NCI-H69 (cell line): ENCODE data around the gene PHPT1.
A peak's percentile ranks its signal among the peaks of the same experiment; 100 is the strongest.
"Not testable (repeated sequence)": the region's sequence is repeated elsewhere in the genome, so short reads cannot be mapped to it uniquely, and the experiment has no call there.

Source experiments
- DNase-seq: peaks from one replicate; lab custom pipeline; 2025; lab: John Stamatoyannopoulos, UW

The PHPT1 gene

GRCh38 chr9:136837146-136837855 lies 11.9 kb upstream of the PHPT1 start:
- DNase-seq = no peak

- not testable (repeated sequence) for DNase-seq
Measured at GRCh38 chr9:136837856-136838277, 11.3 kb upstream of the PHPT1 start.

GRCh38 chr9:136838314-136839228 lies 10.6 kb upstream of the PHPT1 start:
- peak; percentile 39 for DNase-seq

DNA sequence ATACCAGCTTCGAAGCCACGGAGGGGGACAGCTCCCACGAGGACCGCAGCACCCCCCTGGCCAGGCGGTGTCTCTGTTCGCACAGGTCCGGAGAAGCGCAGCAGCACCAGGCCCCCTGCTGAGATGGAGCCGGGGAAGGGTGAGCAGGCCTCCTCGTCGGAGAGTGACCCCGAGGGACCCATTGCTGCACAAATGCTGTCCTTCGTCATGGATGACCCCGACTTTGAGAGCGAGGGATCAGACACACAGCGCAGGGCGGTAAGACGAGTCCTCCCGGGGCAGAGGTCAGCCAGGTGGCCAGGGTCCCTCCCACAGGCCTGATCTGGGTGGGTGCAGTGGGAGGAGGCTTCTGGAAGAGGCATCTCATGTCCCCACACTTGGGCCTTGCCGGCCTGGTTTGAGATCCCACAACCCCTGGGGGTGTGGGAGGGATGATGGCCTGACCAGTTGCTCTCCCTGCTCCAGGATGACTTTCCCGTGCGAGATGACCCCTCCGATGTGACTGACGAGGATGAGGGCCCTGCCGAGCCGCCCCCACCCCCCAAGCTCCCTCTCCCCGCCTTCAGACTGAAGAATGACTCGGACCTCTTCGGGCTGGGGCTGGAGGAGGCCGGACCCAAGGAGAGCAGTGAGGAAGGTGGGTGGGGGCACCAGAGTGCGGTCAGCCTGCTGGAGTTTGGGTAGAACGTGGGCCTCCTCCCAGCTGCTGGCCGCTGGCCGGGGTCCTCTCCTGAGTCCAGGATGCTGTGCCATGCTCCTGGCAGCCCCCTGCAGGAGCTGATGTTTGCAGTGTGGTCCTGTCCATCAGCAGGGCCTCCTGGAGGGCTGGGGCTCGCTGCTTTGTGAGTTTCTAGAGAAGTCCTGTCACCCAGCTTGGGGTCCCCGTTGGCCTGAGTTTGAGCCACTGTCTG lies 9.7 kb upstream of the PHPT1 start:
- DNase-seq = no peak

DNA sequence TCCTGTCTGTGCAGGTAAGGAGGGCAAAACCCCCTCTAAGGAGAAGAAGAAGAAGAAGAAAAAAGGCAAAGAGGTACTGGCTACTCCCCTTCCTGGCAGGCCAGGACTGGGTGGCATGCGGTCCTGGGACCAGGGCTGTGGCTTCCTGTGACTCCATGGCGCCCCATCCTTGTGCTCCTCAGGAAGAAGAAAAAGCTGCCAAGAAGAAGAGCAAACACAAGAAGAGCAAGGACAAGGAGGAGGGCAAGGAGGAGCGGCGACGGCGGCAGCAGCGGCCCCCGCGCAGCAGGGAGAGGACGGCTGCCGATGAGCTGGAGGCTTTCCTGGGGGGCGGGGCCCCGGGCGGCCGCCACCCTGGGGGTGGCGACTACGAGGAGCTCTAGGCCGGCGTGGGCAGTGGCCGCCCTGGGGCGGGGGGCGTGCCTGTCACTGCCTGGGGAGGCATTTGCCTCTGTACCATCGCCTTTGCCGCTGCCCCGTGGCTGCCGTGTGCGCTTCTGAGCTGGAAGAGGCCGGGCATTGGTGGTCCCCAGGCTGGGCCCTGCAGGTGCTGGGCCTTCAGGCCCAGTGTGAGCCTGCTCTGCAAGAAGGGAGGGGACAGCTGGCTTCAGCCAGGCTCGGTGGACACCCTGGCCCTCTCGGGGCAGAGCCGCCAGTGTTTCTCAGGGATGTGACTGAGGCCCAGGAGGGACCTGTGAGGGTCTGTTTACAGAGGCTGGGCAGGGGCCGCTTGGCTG lies 8.9 kb upstream of the PHPT1 start:
- peak; percentile 49 for DNase-seq

DNA sequence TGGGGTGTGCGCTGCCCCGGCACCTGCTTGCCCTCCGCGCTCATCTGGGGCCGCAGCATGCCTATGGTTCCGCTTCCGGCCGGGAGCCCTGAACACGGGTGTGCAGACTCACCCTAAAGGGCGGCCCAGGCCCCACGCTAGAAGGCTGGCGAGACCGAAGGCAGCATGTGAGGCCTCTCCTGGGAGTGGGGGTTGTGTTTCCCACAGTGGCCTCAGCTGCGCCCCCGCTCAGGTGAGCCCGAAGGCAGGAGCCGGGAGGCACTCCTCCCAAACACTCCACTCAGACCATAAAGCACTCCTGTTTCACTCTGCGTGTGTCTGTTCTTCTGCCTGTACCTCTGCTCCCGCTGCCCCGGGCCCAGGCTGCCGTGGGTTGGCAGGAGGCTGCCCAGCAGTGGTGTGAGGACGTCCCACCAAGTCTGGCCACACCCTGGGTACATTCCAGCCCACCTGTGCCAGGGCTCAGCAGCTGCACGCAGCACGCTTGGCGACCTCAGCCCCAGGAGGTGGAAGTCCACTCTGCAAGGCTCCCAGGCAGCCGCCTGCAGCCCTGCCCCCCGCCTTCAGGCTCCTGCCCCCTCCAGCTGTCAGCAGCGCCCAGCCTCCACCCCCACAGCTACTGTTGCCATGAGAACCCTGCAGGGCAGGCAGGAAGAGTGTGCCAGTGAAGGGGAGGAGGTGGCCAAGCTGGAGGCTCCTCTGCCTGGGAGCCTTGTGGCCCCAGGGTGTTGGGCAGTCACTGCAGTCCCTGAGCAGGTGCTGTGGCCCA lies 8.1 kb upstream of the PHPT1 start:
- peak; percentile 98 for DNase-seq

DNA sequence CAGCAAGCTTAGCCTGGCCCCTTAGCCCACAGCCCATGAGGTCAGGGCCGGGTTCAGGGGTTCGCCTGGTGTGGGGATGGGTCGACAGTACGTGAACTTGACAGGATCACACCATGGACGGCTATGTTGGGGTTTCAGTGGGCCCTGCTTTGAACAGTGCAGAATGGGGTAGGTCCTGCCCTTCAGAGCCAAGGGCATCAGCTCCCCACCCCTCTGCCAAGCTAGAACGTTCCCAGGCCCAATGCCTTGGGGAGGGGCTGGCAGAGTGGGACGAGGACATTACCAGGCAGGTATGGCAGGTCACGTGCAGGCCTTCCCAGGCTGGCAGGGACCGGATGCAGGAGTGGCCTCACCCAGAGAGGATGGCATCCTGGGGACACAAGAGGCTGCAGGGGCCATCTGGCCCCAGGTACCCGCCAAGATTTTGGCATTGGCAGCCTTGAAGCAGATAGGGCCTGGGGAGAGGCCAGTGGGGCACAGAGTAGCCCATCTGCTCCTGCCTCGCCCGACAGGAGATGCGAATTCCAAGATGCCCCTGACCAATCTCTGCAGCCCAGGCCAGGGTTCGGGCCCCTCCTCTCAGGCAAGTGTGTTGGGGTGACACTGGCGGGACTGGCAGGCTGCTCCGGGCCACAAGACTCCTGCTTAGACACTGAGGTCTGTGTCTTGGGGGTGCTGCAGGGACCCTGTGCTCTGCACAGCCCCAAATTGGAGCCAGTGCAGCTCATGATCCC lies 7.4 kb upstream of the PHPT1 start:
- DNase-seq = peak; percentile 87

DNA sequence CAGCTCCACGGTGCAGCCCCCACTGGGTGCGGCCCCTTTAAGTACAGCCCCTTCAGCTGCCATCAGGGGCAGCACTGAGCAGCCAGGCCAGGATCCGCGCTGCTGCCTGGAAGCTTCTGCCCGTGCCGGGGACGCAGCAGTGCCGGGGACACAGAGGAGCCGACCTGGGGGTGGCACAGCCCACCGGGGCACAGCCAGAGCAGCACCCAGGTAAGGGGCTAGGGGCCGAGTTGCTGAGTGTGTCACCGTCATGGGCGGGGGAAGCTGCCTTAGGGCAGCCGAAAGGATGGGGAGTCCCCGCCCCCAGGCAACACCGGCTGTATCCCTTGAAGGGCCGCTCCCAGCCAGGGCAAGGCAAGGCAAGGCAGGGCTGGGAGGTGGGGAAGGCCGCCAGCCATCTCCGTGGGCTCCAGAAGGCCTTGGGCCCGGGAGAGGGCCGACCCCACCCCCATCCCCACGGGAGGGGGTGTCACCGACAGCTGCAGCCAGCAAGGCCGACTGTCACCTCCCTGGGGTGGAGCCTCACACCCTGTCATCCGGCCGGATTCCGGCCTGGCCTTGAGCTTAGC lies 6.7 kb upstream of the PHPT1 start, which contains the start of gene AJM1:
AJM1 (plus strand) TSS at position 99 of the 569 bp plus-strand sequence. CDS start 1,937 bp downstream, outside the sequence.
- peak; percentile 86 for DNase-seq

- DNase-seq = peak; percentile 45
Measured at GRCh38 chr9:136843159-136843800, 5.9 kb upstream of the PHPT1 start.

DNA sequence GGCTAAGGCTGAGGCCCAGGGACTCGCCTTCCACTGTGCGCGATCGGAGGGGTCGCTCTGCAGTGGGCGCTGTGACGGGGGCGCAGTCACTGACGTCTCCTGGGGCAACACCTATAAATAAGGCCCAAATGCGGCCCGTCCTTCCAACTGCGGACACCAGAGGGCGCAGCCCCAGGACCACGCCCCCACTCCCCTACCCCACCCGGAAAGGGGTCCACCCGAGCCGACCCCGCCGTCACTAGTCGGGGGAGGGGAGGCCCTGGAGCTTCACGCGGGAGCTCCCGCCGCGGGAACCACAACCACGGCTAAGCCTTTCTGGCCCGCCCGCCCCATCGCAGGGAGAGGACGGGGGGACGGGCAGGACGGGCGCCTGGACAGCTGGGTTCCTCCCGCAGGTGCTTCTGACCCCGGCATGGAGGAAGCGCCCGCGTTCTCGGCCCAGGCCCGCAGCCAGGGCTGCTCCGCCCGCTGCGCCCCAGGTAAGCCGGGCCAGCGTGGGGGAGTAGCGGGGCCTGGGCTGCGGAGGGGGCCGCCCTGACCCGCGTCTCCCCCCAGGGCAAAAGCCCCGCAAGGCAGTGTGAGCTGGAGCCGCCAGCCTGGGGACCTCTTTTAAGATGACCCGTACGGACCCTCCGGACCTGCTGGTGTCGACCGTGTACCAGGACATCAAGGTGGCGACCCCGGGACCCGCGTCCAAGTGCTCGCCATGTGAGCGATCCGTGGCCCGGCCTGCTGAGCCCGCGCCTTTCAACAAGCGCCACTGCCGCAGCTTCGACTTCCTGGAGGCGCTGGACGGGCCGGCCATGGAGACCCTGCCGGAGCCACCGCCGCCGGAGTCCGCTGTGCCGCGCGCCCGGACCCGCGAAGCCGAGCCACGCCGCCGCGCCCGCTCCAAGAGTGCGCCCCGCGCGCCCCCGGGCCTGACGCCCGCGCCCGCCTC lies 5.1 kb upstream of the PHPT1 start:
- DNase-seq = peak; percentile 40

DNA sequence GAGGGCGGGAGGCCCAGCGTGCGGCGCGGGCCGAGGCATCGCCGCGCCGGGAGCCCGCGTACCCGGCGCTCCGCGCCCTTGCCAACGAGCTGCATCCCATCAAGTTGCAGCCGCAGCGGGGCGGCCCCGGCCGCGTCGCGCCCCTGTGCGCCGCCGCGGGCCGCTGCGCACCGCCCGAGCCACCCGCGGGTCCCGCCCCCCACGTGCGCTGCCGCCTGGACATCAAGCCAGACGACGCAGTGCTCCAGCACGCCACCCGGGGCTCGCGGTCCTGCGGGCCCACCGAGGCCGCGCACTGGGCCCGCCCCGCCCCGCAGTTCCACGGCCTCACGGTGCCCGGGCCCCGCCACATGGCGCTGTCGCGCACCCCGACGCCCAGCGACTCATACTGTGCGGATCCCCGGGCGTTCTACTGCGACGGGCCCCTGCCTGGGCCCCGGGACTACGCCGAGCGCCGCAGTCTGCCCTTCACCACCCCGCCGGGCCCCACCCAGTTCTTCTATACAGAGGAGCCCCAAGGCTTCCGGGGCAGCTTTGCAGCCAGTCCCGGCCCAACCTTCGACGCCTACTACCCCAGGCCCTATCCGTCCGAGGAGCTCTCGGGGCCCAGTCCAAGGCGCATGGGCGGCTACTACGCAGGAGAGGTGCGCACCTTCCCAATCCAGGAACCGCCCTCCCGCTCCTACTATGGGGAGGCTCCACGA lies 4.3 kb upstream of the PHPT1 start:
- DNase-seq = no peak

- DNase-seq = no peak
Measured at GRCh38 chr9:136845465-136846260, 3.5 kb upstream of the PHPT1 start.

DNA sequence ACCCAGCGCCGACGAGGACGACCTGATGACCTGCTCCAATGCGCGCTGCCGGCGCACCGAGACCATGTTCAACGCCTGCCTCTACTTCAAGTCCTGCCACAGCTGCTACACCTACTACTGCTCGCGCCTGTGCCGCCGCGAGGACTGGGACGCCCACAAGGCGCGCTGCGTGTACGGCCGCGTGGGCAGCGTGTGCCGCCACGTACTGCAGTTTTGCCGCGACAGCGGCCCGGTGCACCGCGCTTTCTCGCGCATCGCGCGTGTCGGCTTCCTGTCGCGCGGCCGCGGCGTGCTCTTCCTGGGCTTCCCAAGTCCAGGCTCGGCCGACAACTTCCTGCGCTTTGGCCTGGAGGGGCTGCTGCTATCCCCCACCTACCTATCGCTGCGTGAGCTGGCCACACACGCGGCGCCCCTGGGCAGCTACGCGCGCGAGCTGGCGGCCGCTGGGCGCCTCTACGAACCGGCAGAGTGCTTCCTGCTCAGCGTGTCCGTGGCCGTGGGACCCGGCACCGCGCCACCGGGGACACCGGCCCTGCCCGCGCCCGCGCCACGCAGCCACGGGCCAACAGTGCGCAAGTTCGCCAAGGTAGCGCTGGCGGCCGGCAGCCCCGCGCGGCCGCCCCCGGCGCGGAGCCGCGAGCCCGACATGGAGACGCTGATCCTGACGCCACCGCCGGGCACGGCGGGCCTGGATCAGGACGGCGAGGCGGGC lies 2.7 kb upstream of the PHPT1 start:
- no peak for DNase-seq

DNA sequence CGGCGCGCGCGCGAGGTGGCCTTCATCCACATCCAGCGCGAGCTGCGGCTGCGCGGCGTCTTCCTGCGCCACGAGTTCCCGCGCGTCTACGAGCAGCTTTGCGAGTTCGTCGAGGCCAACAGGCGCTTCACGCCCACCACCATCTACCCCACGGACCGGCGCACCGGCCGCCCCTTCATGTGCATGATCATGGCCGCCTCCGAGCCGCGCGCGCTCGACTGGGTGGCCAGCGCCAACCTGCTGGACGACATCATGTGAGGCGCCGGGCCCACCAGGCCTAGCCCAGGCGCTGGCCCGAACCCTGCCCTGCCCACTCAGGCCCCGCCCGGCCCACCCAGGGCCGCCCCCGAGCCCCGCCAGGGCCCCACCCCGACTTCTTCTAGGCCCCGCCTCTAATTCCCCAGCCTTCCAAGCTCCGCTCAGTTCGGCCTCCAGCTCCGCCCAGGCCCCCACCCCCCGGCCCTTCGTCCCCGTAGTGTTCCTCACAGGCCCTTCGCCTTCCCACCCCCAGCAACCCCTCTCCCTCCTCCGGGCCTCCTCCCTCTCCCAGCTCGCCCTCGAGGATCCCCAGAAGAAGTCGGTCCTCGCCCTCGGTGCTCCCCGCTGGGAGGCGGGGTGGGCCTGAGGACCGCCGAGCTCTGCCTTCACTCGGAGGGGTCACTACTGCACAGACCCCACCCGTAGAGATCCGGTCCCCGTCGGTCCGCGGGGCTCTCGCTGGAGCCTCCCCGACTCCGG lies 2.0 kb upstream of the PHPT1 start:
- no peak for DNase-seq

DNA sequence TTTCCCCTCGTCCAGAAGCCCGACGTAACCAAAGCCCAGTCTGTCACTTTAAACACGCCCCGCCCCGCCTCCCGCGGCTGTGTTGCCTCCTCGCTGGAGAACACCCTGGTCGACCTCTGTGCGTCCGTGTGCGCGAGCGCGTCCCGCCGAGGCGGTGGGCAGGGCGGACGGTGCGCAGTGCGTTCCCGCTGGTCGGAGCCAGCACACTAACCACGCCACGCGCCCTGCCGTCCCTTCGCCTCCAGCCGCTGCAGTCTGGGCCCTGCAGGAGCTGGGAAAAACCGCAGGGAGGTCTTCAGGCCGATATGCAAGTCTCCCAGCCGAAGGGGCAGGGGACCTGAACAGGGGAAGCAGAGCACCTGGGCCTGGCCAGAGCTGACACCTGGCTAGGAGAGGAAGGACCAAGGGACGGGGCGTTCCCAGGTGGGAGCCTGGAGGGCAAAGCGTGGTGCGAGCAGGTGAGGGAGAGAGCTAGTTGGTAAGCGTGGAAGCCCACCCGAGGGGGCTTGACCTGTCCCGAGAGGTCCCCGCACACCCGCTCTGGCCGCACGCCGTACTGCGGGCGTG lies 1.3 kb upstream of the PHPT1 start:
- DNase-seq = peak; percentile 88
